B cell (primary cell): ENCODE data around the gene MKRN2. TPM values are rescaled to one million over a fixed set of nuclear protein-coding genes. Genes with fewer than 3 reads are reported as not detected.
A peak's percentile ranks its signal among the peaks of the same experiment; 100 is the strongest.

Experiments
- ATAC-seq: fragments of 200-7000 bp; cut with Tn5 transposase; one replicate; pipeline ENCODE4 v1.10.0; 2021; ENCODE audit warnings: low read depth, mild to moderate bottlenecking, moderate number of reproducible peaks, moderate library complexity
- CTCF ChIA-PET: fragments of 350-600 bp; sonication (Branson Sonifier 250); formaldehyde crosslinking; loops from one replicate; lab custom pipeline; 2021; ENCODE audit warnings: antibody characterized with exemption, inconsistent platforms; lab: Charles Lee
- POLR2A ChIA-PET: fragments of 350-600 bp; sonication (Branson Sonifier 250); formaldehyde crosslinking; loops from one replicate; lab custom pipeline; 2021; ENCODE audit warnings: antibody characterized with exemption; lab: Charles Lee
- DNase-seq: peaks from one replicate; pipeline ENCODE4 v3.0.0; 2013
- H2AFZ ChIP-seq: 2 replicates; pipeline ENCODE4 v1.6.1; 2012; ENCODE audit warnings: mild to moderate bottlenecking, low read depth, low read length; ENCODE audit not compliant: insufficient read depth, poor library complexity, severe bottlenecking
- H3K27ac ChIP-seq, 2 donors: 1 replicate in 1 of 2; 2 replicates in 1 of 2; pipeline ENCODE4 v1.5.1; 2012 to 2013; ENCODE audit warnings: low read length in 2 of 2, mild to moderate bottlenecking in 2 of 2, moderate library complexity in 1 of 2
- H3K27me3 ChIP-seq, 4 experiments: fragments of 200-600 bp in 1 of 4; sonication (generic) in 1 of 4; replicated peaks in 1 of 4; 1 replicate in 2 of 4; 2 replicates in 2 of 4; pipeline versions ENCODE4 v1.6.1 to v1.7.0; 2013 to 2016; ENCODE audit warnings: low read length in 3 of 4, mild to moderate bottlenecking in 2 of 4, mixed read lengths in 1 of 4, moderate library complexity in 1 of 4; ENCODE audit not compliant: insufficient read depth in 4 of 4, control insufficient read depth in 3 of 4; ENCODE audit errors: control extremely low read depth in 1 of 4
- H3K36me3 ChIP-seq, 2 experiments: replicated peaks in 1 of 2; 1 replicate in 1 of 2; 2 replicates in 1 of 2; pipeline versions ENCODE4 v1.6.1 to v1.7.1; 2013; ENCODE audit warnings: low read length in 1 of 2; ENCODE audit not compliant: insufficient read depth in 2 of 2, control insufficient read depth in 1 of 2; ENCODE audit errors: control extremely low read depth in 1 of 2, extremely low read depth in 1 of 2
- H3K4me1 ChIP-seq, 2 donors: fragments of 200-600 bp in 1 of 2; sonication (generic) in 1 of 2; 1 replicate in 1 of 2; 2 replicates in 1 of 2; pipeline versions ENCODE4 v1.5.1 to v1.6.1; 2013 to 2017; ENCODE audit warnings: low read length in 2 of 2; ENCODE audit not compliant: control insufficient read depth in 2 of 2, insufficient read depth in 2 of 2
- H3K4me2 ChIP-seq: replicated peaks from 2 replicates; pipeline ENCODE3; 2012; ENCODE audit warnings: mild to moderate bottlenecking, low read depth, low read length; ENCODE audit not compliant: poor library complexity, severe bottlenecking
- H3K4me3 ChIP-seq, 5 experiments: fragments of 200-600 bp in 1 of 5; sonication (generic) in 1 of 5; 1 replicate in 3 of 5; 2 replicates in 2 of 5; pipeline versions ENCODE4 v1.5.1 to v1.7.0; 2011 to 2016; ENCODE audit warnings: low read length in 4 of 5, mild to moderate bottlenecking in 4 of 5, low read depth in 2 of 5, control low read depth in 1 of 5, moderate library complexity in 1 of 5; ENCODE audit not compliant: insufficient read depth in 1 of 5; ENCODE audit errors: control extremely low read depth in 1 of 5, extremely low read depth in 1 of 5
- H3K79me2 ChIP-seq: fragments of 200-600 bp; sonication (generic); one replicate; pipeline ENCODE4 v1.6.0; 2016; ENCODE audit warnings: low read length; ENCODE audit not compliant: control insufficient read depth, insufficient read depth
- H3K9ac ChIP-seq: fragments of 200-600 bp; sonication (generic); 2 replicates; pipeline ENCODE4 v1.6.1; 2017; ENCODE audit warnings: mild to moderate bottlenecking, low read length, moderate library complexity
- H3K9me3 ChIP-seq, 3 donors: one replicate each; pipeline versions ENCODE4 v1.6.1 to v1.7.1; 2013; ENCODE audit warnings: low read length in 2 of 3; ENCODE audit not compliant: control insufficient read depth in 2 of 3, insufficient read depth in 1 of 3; ENCODE audit errors: control extremely low read depth in 1 of 3
- H4K20me1 ChIP-seq: 2 replicates; pipeline ENCODE4 v1.6.0; 2012; ENCODE audit warnings: mild to moderate bottlenecking, low read length; ENCODE audit not compliant: insufficient read depth, control insufficient read depth, poor library complexity, severe bottlenecking
- H3K27ac Mint-ChIP-seq: one replicate; pipeline ENCODE4 v1.8.0; 2021; ENCODE audit warnings: mixed read lengths
- H3K27me3 Mint-ChIP-seq: one replicate; pipeline ENCODE4 v1.8.0; 2021; ENCODE audit warnings: mixed read lengths
- H3K4me1 Mint-ChIP-seq: one replicate; pipeline ENCODE4 v1.8.0; 2021; ENCODE audit warnings: mixed read lengths
- H3K4me3 Mint-ChIP-seq: one replicate; pipeline ENCODE4 v1.8.0; 2021; ENCODE audit warnings: mixed read lengths
- H3K9me3 Mint-ChIP-seq: one replicate; pipeline ENCODE4 v1.8.0; 2022; ENCODE audit warnings: mixed read lengths; ENCODE audit not compliant: insufficient read depth
- CTCF ChIP-seq: fragments of 200-600 bp; IDR thresholded peaks from one replicate; pipeline ENCODE4 v1.8.0; 2022; ENCODE audit warnings: antibody characterized with exemption, mild to moderate bottlenecking
- EZH2 ChIP-seq: IDR thresholded peaks from 2 replicates; pipeline ENCODE4 v1.6.1; 2012; ENCODE audit warnings: borderline replicate concordance, low read depth, mild to moderate bottlenecking, moderate library complexity, low read length; ENCODE audit not compliant: insufficient read depth, poor library complexity, severe bottlenecking
- WGBS: methylation state at CpG from one replicate; pipeline ENCODE4 v1.1.5; 2013; ENCODE audit warnings: missing lambda C conversion rate; ENCODE audit not compliant: insufficient coverage; 5-methylcytosine and 5-hydroxymethylcytosine counted together
- intact Hi-C: fragments of 100-400 bp; cut with micrococcal nuclease; formaldehyde crosslinking; loops from one replicate; pipeline ENCODE4 v1.10.0; 2022
- polyA plus RNA-seq: library from polyadenylated mRNA; depleted of rRNA; stranded (reverse); fragments of >200 nt; gene quantifications from 2 replicates; pipeline ENCODE4 v1.2.3, GENCODE V29; 2012
- total RNA-seq, 2 donors: library from RNA; stranded (reverse); fragments of 120-200 nt in 1 of 2; gene quantifications; 1 replicate in 1 of 2; 2 replicates in 1 of 2; pipeline versions ENCODE4 v1.2.3 to v1.2.4, GENCODE V29; 2013 to 2022

The MKRN2 gene
- total and polyA plus RNA-seq, 2 donors (not counting 1 experiment from before 2014, with no cell fraction given) = 21.5 to 25.9 TPM

- ATAC-seq (no peak), DNase-seq (no peak)
- Histone ChIP-seq H3K79me2 (peaks cover 44% of the 10 kb centered on the region), H3K9ac (peak overlapping the region; percentile 91), H3K4me2 (peak overlapping the region; percentile 91), H3K36me3 (no peaks in the 10 kb centered on the region), H3K9me3 (no peaks in the 10 kb centered on the region), H3K4me3 (peak overlapping the region; percentile 69 to 91 (median 87)), H3K4me1 (peaks cover 40 to 41% of the 10 kb centered on the region in 2 donors), H3K27ac (peak overlapping the region in 1 of 2 donors; percentile 92), H3K27me3 (peaks cover 0 to 20% (median 5%) of the 10 kb centered on the region in 4 experiments), H4K20me1 (peaks cover 14% of the 10 kb centered on the region), H2AFZ (peak overlapping the region; percentile 100)
- ChIA-PET POLR2A (no interaction called here), CTCF (interaction anchor here (1.3 kb wide), 1 partner anchor 285 kb away, joined by 3 read pairs; the partner anchor contains the start of gene RPL32)
- WGBS = 0% methylated on average over 7 of the region's 8 CpGs
- Mint-ChIP-seq H3K4me1 (peaks cover 55% of the 10 kb centered on the region), H3K27me3 (peaks cover 23% of the 10 kb centered on the region), H3K9me3 (no peaks in the 10 kb centered on the region), H3K4me3 (peak overlapping the region; percentile 91), H3K27ac (peak overlapping the region; percentile 84)
- no peak for TF ChIP-seq CTCF
- TF ChIP-seq EZH2 = no peak
- intact Hi-C loops = loop anchor here (2.0 to 5.0 kb wide), 3 partner anchors 709 to 1566 kb away; partner anchors contain the start of genes ATG7, CHCHD4 and TAMM41
Measured at GRCh38 chr3:12556314-12556689, 585 bp upstream of the MKRN2 start.

- Histone ChIP-seq H3K4me2 (peak overlapping the region; percentile 91), H4K20me1 (peaks cover 22% of the 10 kb centered on the region), H3K36me3 (no peaks in the 10 kb centered on the region), H3K9ac (peak overlapping the region; percentile 91), H3K4me1 (peaks cover 40 to 41% of the 10 kb centered on the region in 2 donors), H3K9me3 (no peaks in the 10 kb centered on the region), H2AFZ (peak overlapping the region; percentile 100), H3K79me2 (peaks cover 57% of the 10 kb centered on the region), H3K27me3 (peaks cover 0 to 15% (median 5%) of the 10 kb centered on the region in 4 experiments), H3K27ac (peak overlapping the region; percentile 91 to 92), H3K4me3 (peak overlapping the region; percentile 85 to 91 (median 90))
- peaks cover 62% of the 10 kb centered on the region for H3K4me1 Mint-ChIP-seq
- ATAC-seq (no peak), DNase-seq (no peak)
- intact Hi-C loops = loop anchor here (1.0 to 5.0 kb wide), 6 partner anchors 73 to 1565 kb away; partner anchors contain the start of genes ATG7, CHCHD4, RAF1 and RPL32
- peak overlapping the region; percentile 91 for H3K4me3 Mint-ChIP-seq
- ChIA-PET POLR2A (no interaction called here), CTCF (interaction anchor here (1.4 to 1.5 kb wide), 2 partner anchors 21 to 78 kb away, joined by 3 to 5 read pairs; no protein-coding TSS in a partner anchor)
- H3K27ac Mint-ChIP-seq = peak overlapping the region; percentile 84
- WGBS = 2% methylated on average over 7 of the region's 18 CpGs
- H3K9me3 Mint-ChIP-seq = no peaks in the 10 kb centered on the region
- peaks cover 23% of the 10 kb centered on the region for H3K27me3 Mint-ChIP-seq
- no peak for TF ChIP-seq EZH2
- TF ChIP-seq CTCF = no peak
Measured at GRCh38 chr3:12557473-12558100, 700 bp downstream of the MKRN2 start.
